ENCODE data around the gene TEX52.

- TF ChIP-seq CTCF (IDR thresholded peaks at IDR 0.05) (no peak), POLR2A (IDR thresholded peaks at IDR 0.05) (no peak)
Measured at GRCh38 chr12:2855546-2855945, 1.3 kb downstream of the TEX52 start.

All from ovary (tissue), 3 donors.